GM19438 (cell line): ENCODE results near the gene CDK15.

Experiments used
- ATAC-seq: cut with Tn5 transposase; IDR thresholded peaks from one replicate; pipeline ENCODE4 v1.9.1; 2021; ENCODE audit warnings: low read depth; ENCODE audit not compliant: unreplicated experiment

Gene CDK15

GRCh38 chr2:201859949-201860348, 53.6 kb downstream of the CDK15 start:
- ATAC-seq, result no peak

GRCh38 chr2:201860636-201861066, 54.3 kb downstream of the CDK15 start:
- peak; percentile 82 for ATAC-seq

- ATAC-seq, result no peak
Measured at GRCh38 chr2:201862843-201863242, 56.5 kb downstream of the CDK15 start.

- ATAC-seq, result no peak
Measured at GRCh38 chr2:201866643-201867473, 60.5 kb downstream of the CDK15 start.

GRCh38 chr2:201871471-201871870, 65.1 kb downstream of the CDK15 start:
- no peak for ATAC-seq

GRCh38 chr2:201872591-201872990, 66.3 kb downstream of the CDK15 start:
- ATAC-seq, result no peak

- no peak for ATAC-seq
Measured at GRCh38 chr2:201879996-201880395, 73.7 kb downstream of the CDK15 start.

GRCh38 chr2:201880579-201880978, 74.2 kb downstream of the CDK15 start:
- no peak for ATAC-seq

GRCh38 chr2:201880993-201881611, 74.8 kb downstream of the CDK15 start:
- no peak for ATAC-seq

- no peak for ATAC-seq
Measured at GRCh38 chr2:201881741-201882140, 75.4 kb downstream of the CDK15 start.

- ATAC-seq, result peak; percentile 53
Measured at GRCh38 chr2:201882353-201883090, 76.2 kb downstream of the CDK15 start.

- ATAC-seq, result no peak
Measured at GRCh38 chr2:201883606-201884369, 77.5 kb downstream of the CDK15 start.

GRCh38 chr2:201886504-201886903, 80.2 kb downstream of the CDK15 start:
- ATAC-seq, result no peak

- no peak for ATAC-seq
Measured at GRCh38 chr2:201887773-201888425, 81.6 kb downstream of the CDK15 start.

GRCh38 chr2:201888426-201888800, 82.1 kb downstream of the CDK15 start:
- no peak for ATAC-seq

- no peak for ATAC-seq
Measured at GRCh38 chr2:201890453-201890852, 84.1 kb downstream of the CDK15 start.

- no peak for ATAC-seq
Measured at GRCh38 chr2:201891676-201892075, 85.3 kb downstream of the CDK15 start.

GRCh38 chr2:201892516-201892915, 86.2 kb downstream of the CDK15 start:
- ATAC-seq, result no peak

GRCh38 chr2:201900362-201900761, 94.0 kb downstream of the CDK15 start:
- ATAC-seq, result peak; percentile 47

GRCh38 chr2:201901786-201902185, 95.4 kb downstream of the CDK15 start:
- no peak for ATAC-seq
